GM18499 (cell line): ENCODE measurements around the gene COL15A1.
"Not testable (repeated sequence)": the region's sequence is repeated elsewhere in the genome, so short reads cannot be mapped to it uniquely, and the experiment has no call there.

Experiments used
- ATAC-seq: cut with Tn5 transposase; IDR thresholded peaks from one replicate; pipeline ENCODE4 v1.9.1; 2021; ENCODE audit warnings: moderate number of reproducible peaks; ENCODE audit not compliant: insufficient read depth, unreplicated experiment

The COL15A1 gene

DNA sequence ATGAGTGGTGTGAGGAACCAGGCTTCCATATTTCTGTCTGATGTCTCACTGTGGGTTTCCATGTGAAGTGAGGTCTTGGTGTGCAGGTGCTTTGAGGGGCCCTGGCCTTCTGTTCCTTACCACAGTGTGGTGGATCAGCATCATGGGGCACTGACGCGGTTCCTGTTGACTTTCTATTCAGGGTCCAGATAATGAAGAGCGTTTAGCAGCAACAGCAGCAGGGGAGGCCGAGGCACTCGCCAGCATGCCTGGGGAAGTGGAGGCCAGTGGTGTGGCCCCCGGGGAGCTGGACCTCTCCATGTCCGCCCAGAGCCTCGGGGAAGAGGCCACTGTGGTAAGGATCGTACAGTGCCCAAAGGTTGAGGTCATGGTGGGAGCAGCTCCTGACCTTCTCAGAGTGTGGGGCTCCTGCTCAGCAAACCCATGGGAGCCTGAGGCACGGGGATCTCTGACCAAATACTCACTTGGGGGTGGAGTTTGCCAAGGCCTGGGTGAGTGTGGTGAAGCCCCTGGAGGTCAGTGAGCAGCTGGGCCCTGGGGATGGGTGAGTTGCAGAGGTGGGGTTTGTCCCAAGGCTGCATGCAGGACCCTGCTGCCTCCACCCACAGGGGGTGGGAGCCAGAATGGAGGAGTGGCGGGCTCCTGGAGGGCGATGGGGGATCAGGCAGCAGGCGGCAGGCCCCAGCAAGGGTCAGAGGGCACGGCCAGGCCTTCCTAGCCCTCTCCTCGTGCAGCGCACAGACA is 61.2 kb downstream of the COL15A1 start:
- ATAC-seq: no peak

DNA sequence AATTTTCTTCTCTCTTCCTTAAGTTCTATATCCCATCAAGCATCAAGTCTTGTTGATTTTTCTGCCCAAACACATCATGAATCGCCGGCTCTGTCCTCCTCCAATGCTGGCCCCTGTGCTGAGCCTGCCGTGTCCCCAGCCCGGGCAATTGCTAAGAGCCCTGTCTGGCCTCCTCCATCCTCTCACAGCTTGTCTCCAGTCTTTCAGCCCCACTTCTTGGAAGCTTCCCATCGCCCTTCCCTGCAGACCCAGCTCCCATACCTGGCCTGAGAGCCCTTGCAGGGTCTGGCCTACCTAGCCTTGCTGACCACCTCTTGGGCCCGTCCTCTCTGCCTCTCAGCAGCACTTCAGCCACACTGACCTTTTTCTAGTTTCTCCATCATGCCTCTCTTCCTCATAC is 61.9 kb downstream of the COL15A1 start:
- ATAC-seq: no peak

DNA sequence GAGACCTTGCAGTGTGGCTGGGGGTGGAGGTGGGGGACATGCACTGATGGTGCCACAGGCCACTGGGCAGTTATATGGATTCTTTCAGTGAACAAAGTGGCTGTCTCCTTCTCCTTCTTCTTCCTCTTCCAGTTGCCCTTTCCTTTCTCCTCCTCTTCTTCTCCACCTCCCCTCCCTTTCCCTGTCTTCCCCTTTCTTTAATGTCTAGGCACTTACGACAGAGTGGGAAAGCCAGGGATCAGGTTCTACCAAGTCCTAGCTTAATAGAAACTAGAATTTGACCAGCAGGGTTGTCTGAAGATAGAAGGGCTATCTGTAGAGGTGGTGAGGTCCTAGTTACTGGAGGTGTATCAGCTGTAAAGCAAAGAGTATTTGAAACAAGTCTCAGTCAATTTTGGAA is 62.8 kb downstream of the COL15A1 start:
- ATAC-seq: no peak

DNA sequence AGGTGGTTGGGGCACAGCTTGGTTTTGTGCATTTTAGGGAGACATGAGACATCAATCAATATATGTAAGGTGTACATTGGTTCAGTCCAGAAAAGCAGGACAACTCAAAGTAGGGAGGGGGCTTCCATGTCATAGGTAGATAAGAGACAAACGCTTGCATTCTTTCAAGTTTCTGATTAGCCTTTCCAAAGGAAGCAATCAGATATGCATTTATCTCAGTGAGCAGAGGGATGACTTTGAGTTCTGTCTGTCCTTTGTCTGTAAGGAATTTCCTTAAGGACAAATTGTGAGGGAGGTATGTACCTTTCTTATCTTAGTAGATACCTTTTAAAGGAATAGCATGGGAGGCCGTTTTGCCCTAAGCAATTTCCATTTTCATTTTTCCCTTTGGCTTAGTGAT is 63.3 kb downstream of the COL15A1 start:
- no peak for ATAC-seq

DNA sequence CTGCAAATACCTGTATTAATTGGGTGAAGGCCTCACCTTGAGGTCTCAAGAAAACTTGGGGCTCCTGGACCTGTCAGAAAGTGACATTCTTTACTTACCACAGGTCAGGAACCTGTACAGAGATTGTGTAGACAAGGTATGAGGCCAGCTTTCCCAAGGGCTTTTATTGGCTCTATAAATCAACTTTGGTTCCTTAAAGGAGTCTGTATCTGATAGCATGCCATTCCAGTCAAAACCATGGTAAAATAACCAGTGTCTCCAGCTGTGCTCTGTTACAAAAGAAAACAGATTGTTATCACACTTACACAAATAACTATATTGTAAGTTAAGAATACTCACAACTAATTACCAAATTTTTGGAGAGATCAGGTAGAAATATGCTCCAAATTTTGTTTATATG is 64.5 kb downstream of the COL15A1 start:
- no peak for ATAC-seq

DNA sequence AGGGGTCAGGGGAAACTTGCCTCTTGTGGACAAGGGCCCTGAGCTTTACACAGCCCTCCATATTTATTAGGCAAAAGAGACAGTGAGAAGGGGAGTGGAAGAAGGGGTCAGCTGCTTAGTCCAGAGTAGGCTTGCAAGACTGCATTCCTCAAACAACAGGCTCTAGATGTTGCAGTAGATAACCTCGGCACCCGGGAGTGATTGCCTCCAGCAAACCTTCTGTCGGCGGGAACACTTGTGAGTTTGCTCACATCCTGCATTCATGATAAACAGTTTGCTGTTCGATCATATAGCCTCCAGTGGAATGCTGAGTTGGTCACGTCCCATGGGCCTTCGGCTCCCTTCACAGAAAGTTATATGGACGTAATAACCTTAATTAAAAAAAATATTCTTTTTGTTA is 66.7 kb downstream of the COL15A1 start:
- not testable (repeated sequence) for ATAC-seq

DNA sequence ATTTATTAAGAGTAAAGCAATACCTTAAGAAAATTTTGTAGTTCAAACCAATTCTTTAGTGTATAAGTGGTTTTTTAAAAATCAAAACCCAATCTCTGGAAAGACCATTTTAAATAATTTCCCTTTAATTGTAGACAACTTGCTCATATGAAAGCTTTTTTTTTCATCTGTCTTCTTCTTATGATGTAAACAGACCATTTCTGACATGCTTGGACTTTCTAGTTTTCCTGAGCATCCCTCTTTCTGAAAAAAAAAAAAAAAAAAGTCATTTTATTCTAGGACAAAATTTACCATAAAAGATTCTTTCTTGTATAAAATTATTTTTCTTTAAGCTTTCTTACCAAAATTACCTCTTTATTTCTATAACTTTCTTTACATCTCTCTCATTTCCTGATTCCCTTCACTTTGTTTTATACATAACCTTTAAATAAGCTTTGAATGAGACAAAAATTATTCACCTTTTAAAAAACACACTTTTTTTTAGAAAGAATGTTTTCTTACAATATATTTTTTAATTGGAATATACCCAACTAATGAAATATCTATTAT is 67.5 kb downstream of the COL15A1 start:
- ATAC-seq: no peak

DNA sequence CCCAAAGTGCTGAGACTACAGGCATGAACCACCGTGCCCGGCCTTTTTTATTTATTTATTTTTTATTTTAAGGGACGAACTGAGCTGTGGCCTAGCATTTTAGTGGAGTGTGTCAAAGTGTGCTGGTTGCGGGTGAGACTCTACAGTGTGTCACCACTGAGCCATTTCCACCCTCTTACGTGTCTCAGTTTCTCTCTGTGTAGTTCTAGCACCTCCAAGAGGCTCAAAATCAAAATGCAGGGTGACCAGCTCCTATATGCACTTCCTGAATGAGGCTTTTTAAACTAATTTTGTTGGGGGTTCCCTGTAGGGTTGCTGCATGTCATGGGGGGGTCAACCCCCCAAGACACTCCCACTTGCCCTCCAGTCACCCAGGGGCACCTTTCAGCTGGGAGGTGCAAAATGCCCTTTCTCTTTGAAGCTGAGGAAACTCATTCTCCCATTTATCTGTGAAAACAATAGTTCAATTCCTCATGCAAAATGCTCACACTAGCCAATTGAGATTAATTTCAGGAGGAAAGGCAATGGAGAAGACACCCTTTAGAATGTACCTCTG is 69.3 kb downstream of the COL15A1 start:
- ATAC-seq: no peak

DNA sequence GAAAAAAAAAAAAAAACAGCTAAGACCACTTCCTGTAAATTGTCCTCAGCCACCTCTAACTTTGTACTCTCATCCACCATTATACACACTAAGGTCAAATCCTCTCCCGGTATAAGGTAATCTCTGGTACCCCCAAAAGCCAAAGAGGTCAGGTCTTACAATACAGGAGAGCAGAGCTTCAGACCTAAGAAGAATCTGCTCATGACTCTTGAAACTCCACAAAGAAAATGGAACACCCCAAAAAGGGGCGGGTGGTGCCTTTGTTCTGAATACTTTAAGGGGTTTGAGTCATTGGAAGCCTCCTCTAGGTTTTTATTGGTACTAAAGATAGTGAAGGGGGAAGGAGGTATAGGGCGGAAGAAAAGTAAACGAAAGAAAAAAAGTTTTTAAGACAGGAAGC is 69.8 kb downstream of the COL15A1 start:
- no peak for ATAC-seq

DNA sequence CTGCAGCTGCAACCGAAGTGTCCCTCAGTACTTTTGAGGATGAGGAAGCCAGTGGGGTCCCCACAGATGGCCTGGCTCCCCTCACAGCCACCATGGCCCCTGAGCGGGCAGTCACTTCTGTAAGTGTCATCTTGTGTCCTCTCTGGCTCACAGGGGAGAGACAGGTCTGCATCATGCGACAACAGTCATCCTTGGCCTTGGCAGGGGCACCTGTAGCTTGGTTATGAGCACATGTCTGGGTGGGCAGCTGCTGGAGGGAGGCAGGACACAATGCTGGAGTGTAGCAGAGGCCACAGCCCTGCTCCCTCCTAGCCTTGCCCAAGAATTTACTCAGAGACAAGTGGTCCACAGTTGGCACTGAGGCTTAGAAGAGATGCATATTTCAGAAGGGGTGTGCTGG is 71.7 kb downstream of the COL15A1 start:
- no peak for ATAC-seq

DNA sequence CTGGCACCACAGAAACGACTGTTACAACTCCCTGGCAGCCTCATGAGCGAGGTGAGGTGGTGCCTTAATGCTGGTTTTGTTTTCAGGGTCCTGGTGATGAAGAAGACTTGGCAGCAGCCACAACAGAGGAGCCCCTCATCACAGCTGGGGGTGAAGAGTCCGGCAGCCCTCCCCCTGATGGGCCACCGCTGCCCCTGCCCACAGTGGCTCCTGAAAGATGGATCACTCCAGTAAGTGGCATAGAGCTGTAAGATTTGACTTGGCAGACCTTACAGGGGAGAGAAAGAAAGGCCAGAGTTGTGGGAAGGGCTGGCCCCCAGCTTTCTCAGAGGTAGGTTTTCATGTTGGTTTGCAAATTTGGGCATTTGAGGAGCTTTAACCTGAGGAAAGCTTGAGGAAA is 72.2 kb downstream of the COL15A1 start:
- no peak for ATAC-seq

DNA sequence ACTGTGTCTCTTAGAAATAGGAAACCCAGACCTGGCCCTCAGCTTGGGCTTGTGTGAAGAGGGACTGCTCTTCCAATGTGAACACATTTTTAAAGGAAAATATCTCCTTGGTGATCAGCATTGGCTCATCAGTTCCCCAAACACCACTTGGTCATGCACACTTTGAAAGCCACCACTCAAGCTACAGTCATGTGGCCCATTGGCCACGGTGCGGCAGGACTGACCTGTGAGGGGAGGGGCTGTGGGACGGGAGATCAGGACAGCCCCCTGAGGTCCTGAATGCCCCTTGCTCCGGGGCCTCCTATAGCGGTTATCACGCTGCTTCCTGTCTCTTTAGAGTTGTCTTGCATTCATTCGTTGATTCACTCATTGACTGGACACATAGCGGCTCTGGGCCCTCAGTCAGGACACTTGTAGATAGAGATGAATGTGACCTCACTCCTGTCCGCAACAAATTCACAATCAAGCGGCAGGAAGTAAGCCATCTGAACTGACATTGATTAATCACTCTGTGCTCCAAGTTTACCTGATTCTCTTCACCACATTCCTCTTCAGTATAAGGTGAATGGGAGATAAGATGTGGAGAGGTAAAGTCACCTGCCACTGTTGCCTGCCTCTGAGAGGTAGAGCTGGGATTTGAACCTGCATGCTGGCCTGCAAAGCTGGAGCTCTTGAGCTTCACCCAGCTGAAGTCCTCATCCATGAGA is 73.1 kb downstream of the COL15A1 start:
- no peak for ATAC-seq

DNA sequence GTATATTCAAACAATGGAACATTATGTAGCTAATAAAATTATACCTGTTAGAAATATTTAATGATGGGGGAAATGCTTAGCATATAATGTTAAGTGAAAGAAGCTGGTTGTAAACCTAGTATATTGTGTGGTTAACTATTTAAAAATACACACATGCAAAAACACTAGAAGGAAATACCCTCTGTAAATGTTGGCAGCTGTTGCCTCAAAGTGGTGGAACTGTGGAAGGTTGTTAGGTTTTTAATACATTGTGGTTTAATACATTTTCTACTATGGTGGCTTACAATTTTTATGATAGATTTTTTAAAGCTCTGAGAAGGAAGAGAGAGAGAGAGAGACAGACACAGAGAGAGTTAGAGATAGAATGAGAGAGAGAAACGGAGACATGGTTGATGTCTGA is 74.9 kb downstream of the COL15A1 start:
- ATAC-seq: no peak

DNA sequence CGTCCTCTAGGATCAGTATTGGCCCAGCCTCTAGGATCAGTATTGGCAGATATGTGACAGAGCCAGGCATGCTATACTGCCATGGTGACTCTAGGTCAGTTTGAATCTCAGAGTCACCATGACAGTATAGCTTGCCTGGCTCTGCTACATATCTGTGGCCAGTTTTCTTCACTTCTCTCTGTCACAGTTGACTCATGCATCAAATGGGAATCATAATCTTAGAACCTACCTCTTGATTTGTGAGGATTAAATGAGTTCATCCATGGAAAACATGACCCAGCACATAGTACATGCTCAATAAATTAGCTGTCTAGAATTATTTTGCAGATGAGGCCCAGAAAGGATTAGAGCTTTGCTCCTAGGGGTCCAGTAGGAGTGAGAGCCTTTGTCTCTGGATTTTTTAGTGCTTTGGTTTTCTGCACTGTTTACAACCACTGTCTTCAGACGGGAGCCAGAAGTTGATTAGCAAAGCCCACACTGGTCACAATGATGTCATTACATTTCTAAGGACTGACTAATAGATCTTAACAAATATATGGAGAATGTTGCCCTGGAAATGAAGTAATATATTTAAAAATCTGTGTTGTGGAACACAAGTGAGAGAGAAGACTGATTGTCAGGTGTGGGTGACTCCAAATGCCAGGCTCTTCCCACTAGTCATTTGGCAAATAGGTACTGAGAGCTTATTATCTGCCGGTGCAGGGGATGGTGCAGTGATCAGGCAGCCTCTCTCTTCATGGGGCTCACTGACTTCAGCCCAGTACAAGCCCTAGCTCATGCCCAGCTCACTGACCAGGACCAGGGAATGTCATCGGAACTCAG is 76.0 kb downstream of the COL15A1 start:
- no peak for ATAC-seq

DNA sequence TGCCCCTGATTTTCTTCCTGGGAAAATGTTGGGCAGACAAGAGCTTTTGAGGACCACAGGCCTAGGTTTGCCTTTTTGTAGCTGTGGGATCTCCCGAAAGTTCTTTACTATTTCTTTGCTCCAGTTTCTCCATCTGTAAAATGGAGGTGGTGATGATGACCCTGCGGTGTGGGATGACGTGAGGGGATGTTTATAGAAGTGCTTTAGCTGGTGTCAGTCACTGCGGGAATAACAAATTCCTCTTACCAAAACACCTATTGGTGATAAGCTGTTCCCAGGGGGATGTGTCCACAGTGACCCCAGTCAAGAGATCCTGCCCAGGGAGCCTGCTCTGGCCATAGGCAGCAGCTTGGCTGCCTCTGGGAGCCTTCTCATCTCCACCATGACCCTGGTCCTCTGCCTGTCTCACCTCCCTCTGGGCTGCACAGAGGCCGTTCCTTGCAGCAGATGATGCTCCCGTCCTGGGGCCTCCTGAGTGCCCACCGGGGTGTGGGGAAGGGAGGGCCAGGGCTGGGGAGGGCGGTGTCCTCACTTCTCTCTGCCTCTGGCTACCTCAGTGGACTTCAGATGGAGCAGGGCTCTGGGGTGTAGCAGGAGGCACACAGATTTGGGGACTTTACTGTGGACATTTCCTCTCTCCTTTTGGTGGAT is 77.2 kb downstream of the COL15A1 start:
- no peak for ATAC-seq

DNA sequence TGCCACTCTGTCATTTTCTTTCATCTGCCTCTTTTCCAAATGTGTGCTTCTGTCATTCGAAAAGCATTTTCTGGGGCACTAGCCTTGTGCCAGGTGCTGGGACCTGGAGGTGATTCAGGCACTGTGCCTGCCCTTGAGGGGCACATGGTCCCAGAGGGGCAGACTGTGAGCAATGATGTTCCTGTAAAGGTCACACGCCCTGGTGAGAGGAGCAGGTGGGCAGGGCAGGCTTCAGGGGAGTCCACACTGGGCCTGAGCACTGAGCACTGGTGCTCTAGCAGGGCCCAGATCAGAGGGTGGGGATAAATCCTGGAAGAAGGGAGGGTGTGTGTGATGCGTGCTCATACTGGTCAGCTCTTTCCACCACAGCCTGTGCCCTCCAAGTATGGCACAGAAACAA is 77.8 kb downstream of the COL15A1 start:
- no peak for ATAC-seq

DNA sequence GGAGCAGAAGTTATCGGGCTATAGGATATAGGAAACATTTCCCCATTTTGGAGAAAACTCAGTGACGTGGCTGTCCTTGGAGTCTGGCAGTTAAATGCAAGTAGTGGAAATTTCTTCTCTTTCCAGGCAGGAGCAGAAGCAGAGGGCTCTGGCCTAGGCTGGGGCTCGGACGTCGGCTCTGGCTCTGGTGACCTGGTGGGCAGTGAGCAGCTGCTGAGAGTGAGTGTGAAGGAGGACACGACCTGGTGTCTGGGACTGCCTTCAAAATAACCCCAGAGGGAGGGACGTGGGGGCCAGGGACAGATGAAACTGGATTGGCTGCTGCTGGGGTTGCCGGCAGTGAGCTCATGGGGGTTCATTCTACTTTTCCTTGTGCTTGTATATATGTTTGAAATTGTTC is 79.5 kb downstream of the COL15A1 start:
- ATAC-seq: no peak

DNA sequence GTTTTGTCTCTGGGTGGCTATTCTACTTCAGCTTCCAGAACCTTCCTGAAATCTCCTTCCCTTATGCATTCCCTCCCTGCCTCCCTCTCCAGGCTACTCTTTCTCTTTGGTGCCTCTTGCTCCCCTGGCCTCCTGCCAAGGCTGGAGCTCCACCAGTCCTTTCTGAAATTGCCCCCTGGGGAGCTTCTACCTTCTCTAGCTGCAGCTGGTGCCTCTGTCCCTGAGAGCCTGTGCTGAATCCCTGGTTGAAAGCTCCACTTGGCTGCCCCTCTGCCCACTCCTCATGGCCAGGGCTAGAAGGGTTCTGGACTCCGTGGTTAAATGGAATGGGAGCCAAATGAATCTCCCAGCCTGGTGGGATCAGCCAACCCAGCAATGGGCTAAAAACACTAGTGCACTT is 80.1 kb downstream of the COL15A1 start:
- ATAC-seq: no peak

DNA sequence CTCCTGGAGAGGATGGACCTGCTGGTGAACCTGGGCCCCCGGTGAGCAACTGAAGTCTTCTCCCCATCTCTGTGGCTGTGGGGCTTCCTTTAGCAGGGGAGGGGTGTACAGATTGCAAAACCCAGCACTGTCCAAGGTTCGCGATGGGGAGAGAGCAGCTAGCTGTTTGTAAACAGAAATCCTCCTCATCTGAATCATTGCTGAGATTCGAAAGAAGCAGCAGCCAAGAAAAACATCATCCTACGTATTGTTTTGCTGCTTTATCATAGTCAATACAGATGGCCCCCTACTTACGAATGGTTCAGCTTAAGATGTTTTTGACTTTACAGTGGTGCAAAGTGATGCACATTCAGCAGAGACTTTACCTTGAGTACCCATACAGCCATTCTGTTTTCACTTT is 81.3 kb downstream of the COL15A1 start:
- ATAC-seq: no peak

DNA sequence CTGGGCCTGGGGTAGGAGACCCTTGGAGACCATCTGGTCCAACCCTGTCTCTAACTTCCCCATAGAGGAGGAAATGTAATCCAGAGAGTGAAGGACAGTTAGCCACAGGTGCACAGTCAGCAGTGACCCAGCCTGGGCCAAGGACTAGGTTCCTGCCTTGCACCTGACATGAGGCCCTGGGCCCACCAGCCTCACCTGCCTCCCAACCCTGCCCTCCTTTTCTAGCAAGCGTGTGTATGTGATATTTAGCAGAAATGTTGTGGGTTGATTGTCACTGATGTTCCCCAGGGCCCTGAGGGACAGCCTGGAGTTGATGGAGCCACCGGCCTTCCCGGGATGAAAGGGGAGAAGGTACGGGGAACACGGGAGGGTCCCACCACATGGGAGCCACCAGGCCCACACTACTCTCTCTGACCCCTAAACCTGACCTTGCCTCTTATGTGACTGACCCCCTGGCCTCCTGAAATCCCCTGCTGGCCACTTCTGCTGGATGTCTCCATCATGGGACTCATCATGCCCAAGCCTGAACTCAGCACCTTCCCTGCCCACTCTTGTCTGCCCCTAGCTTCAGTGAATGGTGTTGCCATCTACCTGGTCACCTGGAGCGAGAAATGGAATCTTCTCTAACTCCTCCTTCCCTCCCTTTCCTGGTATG is 82.0 kb downstream of the COL15A1 start:
- no peak for ATAC-seq
